Measurements from ENCODE around the gene MAG. TPM values are rescaled to one million over a fixed set of nuclear protein-coding genes. Genes with fewer than 3 reads are reported as not detected.

Gene MAG
- total RNA-seq, 4 donors from 2014 or later: 0.10 TPM; not detected in 3

GRCh38 chr19:35249848-35250711 is 41.9 kb upstream of the MAG start:
- TF ChIP-seq POLR2A (IDR thresholded peaks at IDR 0.05) (no peak), CTCF (IDR thresholded peaks at IDR 0.05) (no peak)
- intact Hi-C loops (cut with DNase I; ENCODE audit: low total_unique reads): no loop called here
- H3K4me3 ChIP-seq (ENCODE audit: low read depth, poor library complexity, severe bottlenecking): no peak overlapping the region
- 83 to 86% methylated on average over 34 of the region's 34 CpGs for WGBS, 2 donors
- DNase-seq (ENCODE audit: low spot score in 2 of 2): peak; percentile 12 to 77

- WGBS, 2 donors: 82 to 100% methylated on average over 2 of the region's 2 CpGs
- TF ChIP-seq CTCF (IDR thresholded peaks at IDR 0.05): no peak
- TF ChIP-seq POLR2A (IDR thresholded peaks at IDR 0.05): no peak
- no peak overlapping the region for H3K4me3 ChIP-seq (ENCODE audit: low read depth, poor library complexity, severe bottlenecking)
- peak; percentile 1 to 18 for DNase-seq (ENCODE audit: low spot score in 2 of 2)
- intact Hi-C loops (cut with DNase I; ENCODE audit: low total_unique reads): no loop called here
Observed at GRCh38 chr19:35251456-35251855, 40.5 kb upstream of the MAG start.

DNA sequence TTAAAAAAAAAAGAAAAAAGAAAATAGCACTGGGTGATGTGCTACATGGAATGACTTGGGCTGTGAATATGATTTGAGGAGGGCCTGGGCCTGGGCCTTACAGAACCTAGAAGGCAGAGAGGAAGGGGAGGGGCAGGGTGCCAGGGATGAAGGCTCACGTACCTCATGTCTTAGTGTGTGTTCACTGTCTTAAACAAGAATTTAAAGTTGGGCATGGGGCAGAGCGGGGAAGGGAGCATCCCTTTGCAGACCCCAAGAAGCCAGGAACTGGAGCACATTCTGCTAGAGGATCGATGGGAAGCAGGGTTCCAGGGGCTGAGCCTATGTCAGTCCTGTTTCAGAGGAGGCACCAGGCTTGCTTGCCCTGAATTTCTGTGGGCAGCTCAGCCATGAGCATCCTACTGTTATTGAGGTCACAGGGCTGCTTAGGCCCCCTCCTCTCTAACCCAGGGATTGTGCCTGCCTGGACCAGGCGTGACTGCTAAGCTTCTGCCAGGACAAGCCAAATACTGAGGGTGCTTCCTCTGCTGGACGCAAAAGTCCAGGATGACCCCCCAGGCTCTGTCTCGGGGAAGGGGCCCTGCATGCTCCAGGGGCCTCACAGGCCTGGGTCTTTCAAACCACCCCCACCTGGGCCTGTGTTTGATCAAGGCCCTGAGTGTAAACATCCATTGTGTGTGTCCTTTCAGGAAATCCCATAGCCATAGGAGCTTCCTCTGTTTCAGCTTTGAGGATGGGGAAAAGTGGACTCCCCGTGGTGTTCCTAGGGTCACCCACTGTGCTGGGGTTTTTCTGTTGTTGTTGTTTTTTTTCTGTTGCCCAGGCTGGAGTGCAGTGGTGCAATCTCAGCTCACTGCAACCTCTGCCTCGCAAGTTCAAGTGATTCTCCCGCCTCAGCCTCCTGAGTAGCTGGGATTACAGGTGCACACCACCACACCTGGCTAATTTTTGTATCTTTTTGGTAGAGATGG is 38.4 kb upstream of the MAG start:
- intact Hi-C loops (cut with DNase I; ENCODE audit: low total_unique reads): no loop called here
- no peak for TF ChIP-seq CTCF (IDR thresholded peaks at IDR 0.05)
- no peak for TF ChIP-seq POLR2A (IDR thresholded peaks at IDR 0.05)
- 79 to 94% methylated on average over 9 of the region's 9 CpGs for WGBS, 2 donors
- peak; percentile 9 to 64 for DNase-seq (ENCODE audit: low spot score in 2 of 2)
- H3K4me3 ChIP-seq (ENCODE audit: low read depth, poor library complexity, severe bottlenecking): no peak overlapping the region

GRCh38 chr19:35254341-35255297 is 37.3 kb upstream of the MAG start:
- no peak for TF ChIP-seq POLR2A (IDR thresholded peaks at IDR 0.05)
- no peak for TF ChIP-seq CTCF (IDR thresholded peaks at IDR 0.05)
- peak; percentile 9 to 81 for DNase-seq (ENCODE audit: low spot score in 2 of 2)
- intact Hi-C loops (cut with DNase I; ENCODE audit: low total_unique reads): no loop called here
- H3K4me3 ChIP-seq (ENCODE audit: low read depth, poor library complexity, severe bottlenecking): no peak overlapping the region
- WGBS, 2 donors: 87 to 95% methylated on average over 17 of the region's 17 CpGs

GRCh38 chr19:35256566-35256965 is 35.4 kb upstream of the MAG start:
- intact Hi-C loops (cut with DNase I; ENCODE audit: low total_unique reads): no loop called here
- 55 to 60% methylated on average over 2 of the region's 2 CpGs for WGBS, 2 donors
- no peak for DNase-seq (ENCODE audit: low spot score in 2 of 2)
- no peak for TF ChIP-seq CTCF (IDR thresholded peaks at IDR 0.05)
- TF ChIP-seq POLR2A (IDR thresholded peaks at IDR 0.05): no peak
- H3K4me3 ChIP-seq (ENCODE audit: low read depth, poor library complexity, severe bottlenecking): no peak overlapping the region
